ENCODE measurements around the gene MARCHF7. TPM values are rescaled to one million over a fixed set of nuclear protein-coding genes. Genes with fewer than 3 reads are reported as not detected.
"Not testable (repeated sequence)": the region's sequence is repeated elsewhere in the genome, so short reads cannot be mapped to it uniquely, and the experiment has no call there.

The MARCHF7 gene
- total and polyA plus RNA-seq, 2 of the 8 experiments (the other 6 are each of a cell fraction or from before 2014, with no cell fraction given) = 18.3 to 116 TPM

DNA sequence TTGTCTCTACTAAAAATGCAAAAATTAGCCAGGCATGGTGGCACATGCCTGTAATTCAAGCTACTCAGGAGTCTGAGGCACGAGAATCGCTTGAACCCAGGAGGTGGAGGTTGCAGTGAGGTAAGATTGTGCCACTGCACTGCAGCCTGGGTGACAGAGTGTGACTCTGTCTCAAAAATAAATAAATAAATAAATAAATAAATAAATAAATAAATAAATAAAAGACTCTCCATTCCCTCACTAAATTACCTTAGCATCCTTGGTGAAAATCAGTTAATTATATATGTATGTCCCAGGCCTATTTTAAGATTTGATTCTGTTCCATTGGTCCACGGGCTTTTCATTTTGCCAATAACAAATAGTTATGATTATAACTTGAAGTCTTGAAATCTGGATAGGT, 44.9 kb upstream of the MARCHF7 start:
- H2BK20ac ChIP-seq (ENCODE audit: low read length); POLR2A ChIA-PET (ENCODE audit: partially characterized antibody); H2BK12ac ChIP-seq (ENCODE audit: low read depth, low read length); H3K18ac ChIP-seq (ENCODE audit: extremely low read depth, low read length); H3K27ac ChIP-seq (ENCODE audit: low read depth, low read length); DNase-seq (ENCODE audit: low read depth in 1 of 2, low spot score in 2 of 2); H3K4ac ChIP-seq (replicated peaks; ENCODE audit: insufficient read length, low read depth, low read length); H2AFZ ChIP-seq (ENCODE audit: low read length); H2AK5ac ChIP-seq (ENCODE audit: low read depth, low read length); CTCF ChIA-PET (ENCODE audit: partially characterized antibody); H3K4me3 ChIP-seq (ENCODE audit: extremely low read depth in 1 of 4, insufficient read depth in 2 of 4, low read depth in 3 of 4, low read length in 4 of 4); H3K14ac ChIP-seq (ENCODE audit: insufficient read length); H3K79me2 ChIP-seq (ENCODE audit: control insufficient read depth in 1 of 2, insufficient read depth in 2 of 2, low read length in 2 of 2); H2BK15ac ChIP-seq (ENCODE audit: low read length); H4K20me1 ChIP-seq (replicated peaks in 1 of 2; ENCODE audit: control insufficient read depth in 1 of 2, insufficient read depth in 2 of 2, low read length in 2 of 2); H3K56ac ChIP-seq (replicated peaks; ENCODE audit: insufficient read length, low read depth, low read length); H4K8ac ChIP-seq (ENCODE audit: extremely low read depth, insufficient read depth, low read length); H3K79me1 ChIP-seq (ENCODE audit: low read depth, low read length); H2BK120ac ChIP-seq (replicated peaks; ENCODE audit: low read depth, low read length); H4K5ac ChIP-seq (ENCODE audit: insufficient read length, low read depth, low read length); H4K91ac ChIP-seq (replicated peaks; ENCODE audit: insufficient read length, low read length); H3K9ac ChIP-seq (replicated peaks in 1 of 4; ENCODE audit: extremely low read depth in 1 of 4, low read depth in 3 of 4, low read length in 3 of 4); H3K4me2 ChIP-seq (ENCODE audit: insufficient read depth in 1 of 2, low read depth in 2 of 2, low read length in 2 of 2); H3K23ac ChIP-seq (ENCODE audit: insufficient read length); H3K23me2 ChIP-seq (ENCODE audit: low read depth, low read length); H3K36me3 ChIP-seq (ENCODE audit: control insufficient read depth in 2 of 4, insufficient read depth in 4 of 4, low read length in 3 of 4); H3K27me3 ChIP-seq (replicated peaks in 1 of 4; ENCODE audit: control insufficient read depth in 3 of 4, extremely low read depth in 1 of 4, insufficient read depth in 3 of 4, low read length in 3 of 4); H3K9me3 ChIP-seq (ENCODE audit: insufficient read depth in 2 of 2, low read depth in 1 of 2, low read length in 1 of 2); H3K4me1 ChIP-seq (replicated peaks in 1 of 4; ENCODE audit: control insufficient read depth in 3 of 4, insufficient read depth in 4 of 4, low read length in 3 of 4); H2BK5ac ChIP-seq (ENCODE audit: low read depth, low read length); FAIRE-seq: not testable (repeated sequence)
- 90% methylated on average over 3 of the region's 3 CpGs; no CpG with 5 or more reads in 1 of the 2 experiments for WGBS, 2 experiments (ENCODE audit: extremely low coverage in 1 of 2, insufficient coverage in 1 of 2, insufficient read length in 1 of 2, insufficient replicate concordance in 2 of 2, low coverage in 1 of 2, low lambda C conversion rate in 2 of 2, missing lambda C conversion rate in 1 of 2)

Measured in H1 (cell line).